Measurements from ENCODE around the gene KLK3. TPM values are rescaled to one million over a fixed set of nuclear protein-coding genes. Genes with fewer than 3 reads are reported as not detected.

The KLK3 gene
- total and polyA plus RNA-seq, 2 of the 8 experiments (the other 6 are each of a cell fraction or from before 2014, with no cell fraction given) = 0.08 TPM; not detected in 1

GRCh38 chr19:50830266-50831025 lies 24.3 kb upstream of the KLK3 start:
- no peak overlapping the region; the same call in 1 of the 2 replicates for H2AFZ ChIP-seq (ENCODE audit: low read length)
- H4K8ac ChIP-seq (ENCODE audit: extremely low read depth, insufficient read depth, low read length) = no peak overlapping the region
- no peak for TF ChIP-seq SP4 (IDR thresholded peaks at IDR 0.05; ENCODE audit: low read length)
- TF ChIP-seq KDM4A (IDR thresholded peaks at IDR 0.05; ENCODE audit: low read depth, low read length, severe bottlenecking) = no peak
- TF ChIP-seq POLR2AphosphoS5 (IDR thresholded peaks at IDR 0.05; ENCODE audit: low read depth, low read length) = no peak
- no peak for TF ChIP-seq CREB1 (IDR thresholded peaks at IDR 0.05)
- TF ChIP-seq CBX8 (IDR thresholded peaks at IDR 0.05; ENCODE audit: borderline replicate concordance, low read depth, low read length) = no peak
- no peak for TF ChIP-seq GTF2F1 (IDR thresholded peaks at IDR 0.05; ENCODE audit: borderline replicate concordance, low read depth, low read length)
- no peak for TF ChIP-seq PHF8 (conservative IDR thresholded peaks at IDR 0.05; ENCODE audit: low read depth, low read length)
- no peak for TF ChIP-seq JUN (IDR thresholded peaks at IDR 0.05; ENCODE audit: low read depth, low read length)
- no peak for TF ChIP-seq EZH2 (IDR thresholded peaks at IDR 0.05; ENCODE audit: low read depth, low read length, severe bottlenecking)
- no peak for TF ChIP-seq GABPA (IDR thresholded peaks at IDR 0.05; ENCODE audit: borderline replicate concordance, insufficient read depth, low read length)
- no peak for TF ChIP-seq SIN3A (conservative IDR thresholded peaks at IDR 0.05 in 1 of 2, IDR thresholded peaks at IDR 0.05 in 1 of 2; ENCODE audit: low read depth in 1 of 2, low read length in 2 of 2)
- TF ChIP-seq SRF (IDR thresholded peaks at IDR 0.05; ENCODE audit: low read depth, low read length) = no peak

More at GRCh38 chr19:50830266-50831025, 24.3 kb upstream of the KLK3 start:
- no peak overlapping the region for H2BK12ac ChIP-seq (ENCODE audit: low read depth, low read length)
- H4K5ac ChIP-seq (ENCODE audit: insufficient read length, low read depth, low read length) = no peak overlapping the region
- no peak overlapping the region for H2BK5ac ChIP-seq (ENCODE audit: low read depth, low read length)
- peaks cover 5% of the 10 kb centered on the region; the same call in 1 of the 2 replicates for H3K23me2 ChIP-seq (ENCODE audit: low read depth, low read length)
- no peak overlapping the region for H2BK20ac ChIP-seq (ENCODE audit: low read length)
- no peak overlapping the region for H2AK5ac ChIP-seq (ENCODE audit: low read depth, low read length)
- H3K56ac ChIP-seq (replicated peaks; ENCODE audit: insufficient read length, low read depth, low read length) = no peak overlapping the region
- no peak overlapping the region for H3K23ac ChIP-seq (ENCODE audit: insufficient read length)
- no peak overlapping the region for H2BK120ac ChIP-seq (replicated peaks; ENCODE audit: low read depth, low read length)
- H3K27ac ChIP-seq (ENCODE audit: low read depth, low read length) = no peak overlapping the region
- H3K9me3 ChIP-seq (ENCODE audit: insufficient read depth in 2 of 2, low read depth in 1 of 2, low read length in 1 of 2) = no peaks in the 10 kb centered on the region; a peak in 1 of 4 replicates
- no peaks in the 10 kb centered on the region for H4K20me1 ChIP-seq (replicated peaks in 1 of 2; ENCODE audit: control insufficient read depth in 1 of 2, insufficient read depth in 2 of 2, low read length in 2 of 2)
- no peak overlapping the region for H3K18ac ChIP-seq (ENCODE audit: extremely low read depth, low read length)
- H3K79me2 ChIP-seq (ENCODE audit: control insufficient read depth in 1 of 2, insufficient read depth in 2 of 2, low read length in 2 of 2) = no peaks in the 10 kb centered on the region
- ChIA-PET CTCF (ENCODE audit: partially characterized antibody) (interaction anchor here (0.8 to 1.8 kb wide), 4 partner anchors 9 to 62 kb away, joined by 3 to 6 read pairs (median 3); no protein-coding TSS in a partner anchor), POLR2A (ENCODE audit: partially characterized antibody) (interaction anchor here (0.8 to 2.8 kb wide), 8 partner anchors 9 to 62 kb away, joined by 3 to 13 read pairs (median 4); no protein-coding TSS in a partner anchor)
- H4K91ac ChIP-seq (replicated peaks; ENCODE audit: insufficient read length, low read length) = peak overlapping the region; percentile 20
- no peak overlapping the region for H2BK15ac ChIP-seq (ENCODE audit: low read length)
- FAIRE-seq (no peak), DNase-seq (ENCODE audit: low read depth in 1 of 2, low spot score in 2 of 2) (no peak)
- H3K14ac ChIP-seq (ENCODE audit: insufficient read length) = no peak overlapping the region
- H3K4me3 ChIP-seq (ENCODE audit: extremely low read depth in 1 of 4, insufficient read depth in 2 of 4, low read depth in 3 of 4, low read length in 4 of 4) = no peak overlapping the region
- H3K4me1 ChIP-seq (replicated peaks in 1 of 4; ENCODE audit: control insufficient read depth in 3 of 4, insufficient read depth in 4 of 4, low read length in 3 of 4) = no peaks in the 10 kb centered on the region; a peak in 1 of 7 replicates
- H3K27me3 ChIP-seq (replicated peaks in 1 of 4; ENCODE audit: control insufficient read depth in 3 of 4, extremely low read depth in 1 of 4, insufficient read depth in 3 of 4, low read length in 3 of 4) = peaks cover 0 to 12% (median 3%) of the 10 kb centered on the region in 4 experiments; a peak in 6 of 7 replicates
- no peaks in the 10 kb centered on the region for H3K36me3 ChIP-seq (ENCODE audit: control insufficient read depth in 2 of 4, insufficient read depth in 4 of 4, low read length in 3 of 4)
- H3K9ac ChIP-seq (replicated peaks in 1 of 4; ENCODE audit: extremely low read depth in 1 of 4, low read depth in 3 of 4, low read length in 3 of 4) = no peak overlapping the region; a peak in 2 of 7 replicates
- H3K4me2 ChIP-seq (ENCODE audit: insufficient read depth in 1 of 2, low read depth in 2 of 2, low read length in 2 of 2) = no peak overlapping the region
- no peak overlapping the region for H3K4ac ChIP-seq (replicated peaks; ENCODE audit: insufficient read length, low read depth, low read length)
- 75% methylated on average over 17 of the region's 17 CpGs; no CpG with 5 or more reads in 1 of the 2 experiments for WGBS, 2 experiments (ENCODE audit: extremely low coverage in 1 of 2, insufficient coverage in 1 of 2, insufficient read length in 1 of 2, insufficient replicate concordance in 2 of 2, low coverage in 1 of 2, low lambda C conversion rate in 2 of 2, missing lambda C conversion rate in 1 of 2)
- H3K79me1 ChIP-seq (ENCODE audit: low read depth, low read length) = no peaks in the 10 kb centered on the region

All from H1 (cell line).